Dermis microvascular lymphatic vessel endothelial cell (primary cell): ENCODE measurements around the gene SLC8A3. TPM values are rescaled to one million over a fixed set of nuclear protein-coding genes. Genes with fewer than 3 reads are reported as not detected.
A peak's percentile ranks its signal among the peaks of the same experiment; 100 is the strongest.
"Not testable (repeated sequence)": the region's sequence is repeated elsewhere in the genome, so short reads cannot be mapped to it uniquely, and the experiment has no call there.

Source experiments
- DNase-seq, 2 donors: peaks; one replicate each; pipeline versions ENCODE4 v3.0.0 to v3.0.0-alpha.2; 2010; ENCODE audit warnings: low read depth in 2 of 2
- total RNA-seq: library from RNA; depleted of rRNA; stranded (reverse); fragments of >200 nt; gene quantifications from 2 replicates; pipeline ENCODE4 v1.2.1, GENCODE V29; 2014

The SLC8A3 gene
- 0.13 and 0.25 TPM in 2 replicates for total RNA-seq

GRCh38 chr14:70188659-70189455, at the start of gene SLC8A3:
SLC8A3 (minus strand) TSS chr14:70188951; CDS start chr14:70168422, 20,529 bp downstream.
- peak; percentile 11 to 66 for DNase-seq

- no peak for DNase-seq
Observed at GRCh38 chr14:70237710-70238109, 49.0 kb upstream of the SLC8A3 start.

- no peak for DNase-seq
Observed at GRCh38 chr14:70234066-70234950, 45.6 kb upstream of the SLC8A3 start.

- DNase-seq = not testable (repeated sequence)
Observed at GRCh38 chr14:70231756-70232544, 43.2 kb upstream of the SLC8A3 start.

GRCh38 chr14:70229877-70230640, 41.3 kb upstream of the SLC8A3 start:
- not testable (repeated sequence) for DNase-seq

- DNase-seq = no peak
Observed at GRCh38 chr14:70213721-70214282, 25.1 kb upstream of the SLC8A3 start.

- DNase-seq = no peak
Observed at GRCh38 chr14:70212752-70213151, 24.0 kb upstream of the SLC8A3 start.

- no peak for DNase-seq
Observed at GRCh38 chr14:70208380-70208779, 19.6 kb upstream of the SLC8A3 start.

GRCh38 chr14:70203686-70204085, 14.9 kb upstream of the SLC8A3 start:
- no peak for DNase-seq

GRCh38 chr14:70201994-70202393, 13.2 kb upstream of the SLC8A3 start:
- no peak for DNase-seq

- DNase-seq = no peak
Observed at GRCh38 chr14:70193396-70193795, 4.6 kb upstream of the SLC8A3 start.

- no peak for DNase-seq
Observed at GRCh38 chr14:70192915-70193314, 4.2 kb upstream of the SLC8A3 start.

- no peak for DNase-seq
Observed at GRCh38 chr14:70190156-70190555, 1.4 kb upstream of the SLC8A3 start.

GRCh38 chr14:70189456-70190077, 816 bp upstream of the SLC8A3 start:
- no peak for DNase-seq

GRCh38 chr14:70188322-70188658, 461 bp downstream of the SLC8A3 start:
- DNase-seq = peak in 1 of 2 donors; percentile 30

- peak in 1 of 2 donors; percentile 28 for DNase-seq
Observed at GRCh38 chr14:70186900-70187451, 1.8 kb downstream of the SLC8A3 start.

- DNase-seq = no peak
Observed at GRCh38 chr14:70183991-70184390, 4.8 kb downstream of the SLC8A3 start.

GRCh38 chr14:70181276-70181675, 7.5 kb downstream of the SLC8A3 start:
- no peak for DNase-seq

GRCh38 chr14:70180718-70181117, 8.0 kb downstream of the SLC8A3 start:
- DNase-seq = no peak
